SK-N-SH (cell line): ENCODE results near the gene B4GALNT3. TPM values are rescaled to one million over a fixed set of nuclear protein-coding genes. Genes with fewer than 3 reads are reported as not detected.
A peak's percentile ranks its signal among the peaks of the same experiment; 100 is the strongest.

Experiments used
- CTCF ChIA-PET: fragments of 300-600, 350-600 bp; formaldehyde crosslinking; extraction: SDS; loops from one replicate; lab custom pipeline; 2021; lab: Yijun Ruan, JAX
- POLR2A ChIA-PET: fragments of 350-600 bp; sonication (Branson Sonifier 250); formaldehyde crosslinking; extraction: SDS; loops from one replicate; lab custom pipeline; 2020; ENCODE audit warnings: antibody characterized with exemption, inconsistent platforms; lab: Yijun Ruan, JAX
- DNase-seq: peaks from one replicate; pipeline ENCODE4 v3.0.0; 2012
- H2AFZ ChIP-seq: fragments of 200-600 bp; sonication (generic); 2 replicates; pipeline ENCODE4 v1.8.1; 2016; ENCODE audit warnings: antibody characterized with exemption, mild to moderate bottlenecking, low read depth
- H3F3A ChIP-seq: fragments of 200-600 bp; sonication (generic); replicated peaks from 2 replicates; pipeline ENCODE3; 2016; ENCODE audit warnings: antibody characterized with exemption, mild to moderate bottlenecking; ENCODE audit not compliant: insufficient read depth
- H3K27ac ChIP-seq, 2 experiments: fragments of 200-500 bp in 1 of 2; fragments of 200-600 bp in 1 of 2; sonication (Bioruptor generic) in 1 of 2; sonication (generic), shearing (Covaris generic) in 1 of 2; 2 replicates each; pipeline versions ENCODE4 v1.5.1 to v1.6.1; 2014 to 2016; ENCODE audit warnings: low read depth in 2 of 2, inconsistent platforms in 1 of 2, low read length in 1 of 2, mild to moderate bottlenecking in 1 of 2, mixed read lengths in 1 of 2
- H3K27me3 ChIP-seq: fragments of 200-600 bp; sonication (generic), shearing (Covaris generic); 2 replicates; pipeline ENCODE4 v1.6.1; 2016; ENCODE audit warnings: mixed run types; ENCODE audit not compliant: insufficient read depth
- H3K36me3 ChIP-seq, 2 experiments: fragments of 200-500 bp in 1 of 2; fragments of 200-600 bp in 1 of 2; sonication (Bioruptor generic) in 1 of 2; sonication (generic) in 1 of 2; replicated peaks in 1 of 2; 2 replicates each; pipeline versions ENCODE3 to v1.5.1; 2014 to 2016; ENCODE audit warnings: low read length in 1 of 2, mild to moderate bottlenecking in 1 of 2; ENCODE audit not compliant: insufficient read depth in 2 of 2, control insufficient read depth in 1 of 2
- H3K4me1 ChIP-seq, 2 experiments: fragments of 200-500 bp in 1 of 2; fragments of 200-600 bp in 1 of 2; sonication (Bioruptor generic) in 1 of 2; sonication (generic), shearing (Covaris generic) in 1 of 2; 2 replicates each; pipeline versions ENCODE4 v1.5.1 to v1.6.1; 2014 to 2016; ENCODE audit warnings: low read depth in 1 of 2, low read length in 1 of 2, mixed run types in 1 of 2; ENCODE audit not compliant: insufficient read depth in 2 of 2, control insufficient read depth in 1 of 2
- H3K4me2 ChIP-seq: fragments of 200-600 bp; sonication (generic), shearing (Covaris generic); 2 replicates; pipeline ENCODE4 v1.6.1; 2017; ENCODE audit warnings: mixed run types
- H3K4me3 ChIP-seq, 2 experiments: fragments of 200-500 bp in 1 of 2; fragments of 200-600 bp in 1 of 2; sonication (Bioruptor generic) in 1 of 2; sonication (generic), shearing (Covaris generic) in 1 of 2; 2 replicates each; pipeline versions ENCODE4 v1.5.1 to v1.8.1; 2014 to 2016; ENCODE audit warnings: low read depth in 2 of 2, inconsistent platforms in 1 of 2, low read length in 1 of 2, mild to moderate bottlenecking in 1 of 2, mixed read lengths in 1 of 2, moderate library complexity in 1 of 2
- H3K79me2 ChIP-seq: fragments of 200-600 bp; sonication (generic); 2 replicates; pipeline ENCODE4 v1.8.1; 2017; ENCODE audit warnings: mild to moderate bottlenecking; ENCODE audit not compliant: insufficient read depth
- H3K9ac ChIP-seq: fragments of 200-600 bp; sonication (generic); 2 replicates; pipeline ENCODE4 v1.6.1; 2017; ENCODE audit warnings: mixed run types
- H3K9me2 ChIP-seq: fragments of 200-600 bp; sonication (generic); 2 replicates; pipeline ENCODE4 v1.6.1; 2017; ENCODE audit warnings: mixed run types
- H3K9me3 ChIP-seq: fragments of 200-600 bp; sonication (generic); 2 replicates; pipeline ENCODE4 v1.6.1; 2017; ENCODE audit warnings: mixed run types, mild to moderate bottlenecking, moderate library complexity
- H4K20me1 ChIP-seq: fragments of 200-600 bp; sonication (generic); 2 replicates; pipeline ENCODE4 v1.6.1; 2017; ENCODE audit warnings: mild to moderate bottlenecking, mixed run types; ENCODE audit not compliant: insufficient read depth
- EZH2phosphoT487 ChIP-seq: fragments of 200-600 bp; sonication (generic); IDR thresholded peaks from 2 replicates; pipeline ENCODE4 v1.6.1; 2017; ENCODE audit warnings: low read depth, mixed run types, mild to moderate bottlenecking, antibody characterized with exemption, moderate library complexity, borderline replicate concordance
- FOXJ3 ChIP-seq: sonication (generic); formaldehyde crosslinking; IDR thresholded peaks from 2 replicates; pipeline ENCODE4 v1.5.1; 2020; ENCODE audit warnings: mild to moderate bottlenecking, missing genetic modification reagents
- FOXM1 ChIP-seq: IDR thresholded peaks from 2 replicates; pipeline ENCODE4 v1.4.0; 2012; ENCODE audit warnings: low read depth, mild to moderate bottlenecking
- JUND ChIP-seq: IDR thresholded peaks from 2 replicates; pipeline ENCODE4 v1.4.0; 2012
- MAX ChIP-seq: IDR thresholded peaks from 2 replicates; pipeline ENCODE4 v1.4.0; 2012; ENCODE audit warnings: low read depth
- MEF2A ChIP-seq: IDR thresholded peaks from 2 replicates; pipeline ENCODE4 v1.4.0; 2012; ENCODE audit warnings: low read depth, borderline replicate concordance
- NFIC ChIP-seq: IDR thresholded peaks from 2 replicates; pipeline ENCODE4 v1.4.0; 2012; ENCODE audit warnings: borderline replicate concordance
- NRF1 ChIP-seq: IDR thresholded peaks from 2 replicates; pipeline ENCODE4 v1.6.1; 2012; ENCODE audit warnings: low read depth, mild to moderate bottlenecking, low read length
- PBX3 ChIP-seq: IDR thresholded peaks from 2 replicates; pipeline ENCODE4; 2012
- RAD21 ChIP-seq: IDR thresholded peaks from 2 replicates; pipeline ENCODE4 v1.6.1; 2012; ENCODE audit warnings: mild to moderate bottlenecking, low read length
- RCOR1 ChIP-seq: fragments of 150-350 bp; IDR thresholded peaks from 2 replicates; pipeline ENCODE4 v1.6.1; 2017; ENCODE audit warnings: antibody characterized with exemption, low read length
- REST ChIP-seq: IDR thresholded peaks from 2 replicates; pipeline ENCODE4 v1.6.1; 2012; ENCODE audit warnings: mild to moderate bottlenecking, low read depth, low read length, moderate library complexity
- RFX5 ChIP-seq: IDR thresholded peaks from 2 replicates; pipeline ENCODE4 v1.6.1; 2012; ENCODE audit warnings: mild to moderate bottlenecking, improper control_type of control experiment, low read length
- RXRA ChIP-seq: IDR thresholded peaks from 2 replicates; pipeline ENCODE4 v1.4.0; 2012; ENCODE audit warnings: low read depth, mild to moderate bottlenecking, borderline replicate concordance
- SIN3A ChIP-seq: IDR thresholded peaks from 2 replicates; pipeline ENCODE4 v1.6.1; 2012; ENCODE audit warnings: low read depth, mild to moderate bottlenecking, low read length, moderate library complexity, borderline replicate concordance
- SMC3 ChIP-seq: IDR thresholded peaks from 2 replicates; pipeline ENCODE4 v1.6.1; 2012; ENCODE audit warnings: low read depth, low read length, improper control_type of control experiment
- TCF12 ChIP-seq: IDR thresholded peaks from 2 replicates; pipeline ENCODE4 v1.4.0; 2012
- TEAD4 ChIP-seq: IDR thresholded peaks from 2 replicates; pipeline ENCODE4 v1.4.0; 2012; ENCODE audit warnings: mild to moderate bottlenecking, borderline replicate concordance; ENCODE audit not compliant: insufficient read depth
- USF1 ChIP-seq: IDR thresholded peaks from 2 replicates; pipeline ENCODE4 v1.4.0; 2012; ENCODE audit warnings: low read depth, borderline replicate concordance
- USF2 ChIP-seq: fragments of 150-350 bp; IDR thresholded peaks from 2 replicates; pipeline ENCODE4 v1.6.1; 2017; ENCODE audit warnings: antibody characterized with exemption, low read length, low read depth, borderline replicate concordance
- WGBS: methylation state at CpG from one replicate; pipeline ENCODE4 v1.1.6; 2017; ENCODE audit warnings: low lambda C conversion rate; 5-methylcytosine and 5-hydroxymethylcytosine counted together
- polyA plus RNA-seq, 3 experiments: library from polyadenylated mRNA; depleted of rRNA; stranded (reverse); fragments of >200 nt; gene quantifications; 2 replicates each; pipeline ENCODE4 v1.2.3, GENCODE V29; 2012

Gene B4GALNT3
- polyA plus RNA-seq, 1 of the 3 experiments (the other 2 are of a cell fraction): 0.53 TPM

GRCh38 chr12:510071-510825 is 50.5 kb downstream of the B4GALNT3 start:
- TF ChIP-seq NRF1 (no peak), JUND (no peak), SMC3 (no peak), RFX5 (no peak), EZH2phosphoT487 (no peak), REST (no peak), RXRA (no peak), TEAD4 (no peak), FOXJ3 (no peak), USF2 (no peak), SIN3A (no peak), PBX3 (no peak), USF1 (no peak), NFIC (no peak), RAD21 (no peak), MEF2A (no peak), MAX (no peak), RCOR1 (no peak), FOXM1 (no peak), TCF12 (no peak)
- no peak overlapping the region for H3K4me2 ChIP-seq
- no peaks in the 10 kb centered on the region; the same call in 1 of the 2 replicates for H3K27me3 ChIP-seq
- H2AFZ ChIP-seq: no peak overlapping the region
- no peaks in the 10 kb centered on the region for H3K9me3 ChIP-seq
- ChIA-PET POLR2A (no interaction called here), CTCF (interaction anchor here (0.8 to 1.4 kb wide), 5 partner anchors 11 to 1073 kb away, joined by 3 to 9 read pairs (median 3); no protein-coding TSS in a partner anchor)
- H3K9me2 ChIP-seq: no peaks in the 10 kb centered on the region
- no peaks in the 10 kb centered on the region for H3F3A ChIP-seq
- H3K27ac ChIP-seq: no peak overlapping the region
- H3K79me2 ChIP-seq: no peaks in the 10 kb centered on the region
- WGBS: 52% methylated on average over 10 of the region's 12 CpGs
- H3K9ac ChIP-seq: no peak overlapping the region
- H4K20me1 ChIP-seq: no peaks in the 10 kb centered on the region
- DNase-seq: peak; percentile 36
- H3K4me3 ChIP-seq: no peak overlapping the region
- no peaks in the 10 kb centered on the region for H3K36me3 ChIP-seq
- H3K4me1 ChIP-seq: peaks cover 12 to 13% of the 10 kb centered on the region in 2 experiments; a peak in 3 of 4 replicates
